ENCODE measurements around the gene BCAS3. TPM values are rescaled to one million over a fixed set of nuclear protein-coding genes. Genes with fewer than 3 reads are reported as not detected.
"Not testable (repeated sequence)": the region's sequence is repeated elsewhere in the genome, so short reads cannot be mapped to it uniquely, and the experiment has no call there.

Gene BCAS3
- polyA plus RNA-seq, 1 donor from 2014 or later = 23.2 TPM

DNA sequence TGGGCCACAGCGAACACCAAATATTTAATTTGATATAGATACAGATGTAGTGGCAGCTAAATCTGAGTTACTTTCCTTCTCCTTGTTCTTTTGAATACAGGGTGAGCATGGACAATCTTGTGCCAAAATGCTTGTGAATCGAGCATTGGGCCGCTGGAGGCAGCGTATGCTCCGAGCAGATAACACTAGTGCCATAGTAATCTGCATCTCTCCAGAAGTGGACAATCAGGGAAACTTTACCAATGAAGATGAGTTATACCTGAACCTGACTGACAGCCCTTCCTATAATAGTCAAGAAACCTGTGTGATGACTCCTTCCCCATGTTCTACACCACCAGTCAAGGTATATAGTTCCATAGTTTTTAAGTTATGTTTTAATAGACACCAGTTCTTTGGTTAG lies 21.2 kb upstream of the BCAS3 start:
- no peak overlapping the region for H3K4me3 Mint-ChIP-seq
- H3K9me3 Mint-ChIP-seq = no peaks in the 10 kb centered on the region
- H3K27ac Mint-ChIP-seq = no peak overlapping the region
- peaks cover 13 to 24% (median 21%) of the 10 kb centered on the region in 3 donors for H3K4me1 Mint-ChIP-seq
- H3K36me3 Mint-ChIP-seq = peaks cover 8% of the 10 kb centered on the region
- H3K27me3 Mint-ChIP-seq = no peaks in the 10 kb centered on the region

DNA sequence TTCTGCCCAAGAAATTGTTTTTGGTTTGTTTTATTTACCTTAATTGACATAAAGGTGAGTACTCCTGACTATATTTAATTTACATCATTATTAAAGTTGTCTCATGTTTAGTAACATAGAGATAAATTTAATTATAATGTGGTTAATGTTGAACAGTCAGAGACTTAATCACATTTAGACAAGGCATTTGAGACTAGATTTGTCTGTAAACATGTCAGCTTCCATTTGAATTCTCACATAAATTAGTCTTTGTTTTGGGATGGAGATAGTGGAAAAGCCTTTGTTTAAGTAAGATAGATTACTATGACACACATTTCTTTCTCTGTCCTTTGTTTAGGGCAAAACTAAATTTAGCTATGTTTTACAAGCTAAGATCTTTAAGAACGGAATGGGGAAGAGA lies 18.5 kb upstream of the BCAS3 start:
- Mint-ChIP-seq H3K4me1 (peaks cover 0 to 4% (median 0%) of the 10 kb centered on the region in 3 donors), H3K4me3 (no peak overlapping the region), H3K27me3 (no peaks in the 10 kb centered on the region), H3K9me3 (no peaks in the 10 kb centered on the region), H3K27ac (no peak overlapping the region), H3K36me3 (peaks cover 12% of the 10 kb centered on the region)

DNA sequence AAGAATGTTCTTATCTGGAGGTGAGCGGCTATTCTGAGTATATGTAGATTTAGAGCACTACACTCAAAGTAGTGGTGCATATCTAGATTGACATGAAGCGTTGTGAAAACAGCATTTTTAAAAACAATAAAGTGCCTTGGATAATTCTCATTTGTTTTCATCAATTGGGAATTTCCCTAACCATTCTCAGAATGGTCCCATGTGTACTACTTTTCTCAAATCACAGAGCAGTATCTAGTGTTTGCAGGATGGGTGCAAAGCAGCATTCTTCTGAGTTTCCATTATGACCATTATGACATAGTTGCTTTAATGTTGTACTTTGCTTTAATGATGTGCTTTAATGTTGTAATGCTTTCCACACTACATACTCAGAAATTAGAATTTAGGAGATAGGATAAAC lies 16.2 kb upstream of the BCAS3 start:
- Mint-ChIP-seq H3K36me3 (peaks cover 13% of the 10 kb centered on the region), H3K27me3 (no peaks in the 10 kb centered on the region), H3K4me3 (no peak overlapping the region), H3K9me3 (no peaks in the 10 kb centered on the region), H3K4me1 (peaks cover 0 to 3% (median 0%) of the 10 kb centered on the region in 3 donors), H3K27ac (no peak overlapping the region)

DNA sequence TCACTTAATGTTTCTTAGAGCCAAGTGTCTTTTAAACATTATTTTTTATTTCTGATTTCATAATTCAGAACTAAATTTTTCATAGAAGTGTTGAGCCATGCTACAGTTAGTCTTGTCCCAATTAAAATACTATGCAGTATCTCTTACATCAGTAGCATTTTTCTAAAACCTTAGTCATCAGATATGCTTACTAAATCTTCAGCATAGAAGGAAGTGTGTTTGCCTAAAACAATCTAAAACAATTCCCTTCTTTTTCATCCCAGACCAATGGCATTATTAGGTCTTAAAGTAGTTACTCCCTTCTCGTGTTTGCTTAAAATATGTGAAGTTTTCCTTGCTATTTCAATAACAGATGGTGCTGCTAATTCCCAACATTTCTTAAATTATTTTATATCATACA lies 13.6 kb upstream of the BCAS3 start:
- H3K9me3 Mint-ChIP-seq = no peaks in the 10 kb centered on the region
- H3K4me1 Mint-ChIP-seq = peaks cover 0 to 1% (median 0%) of the 10 kb centered on the region in 3 donors
- H3K36me3 Mint-ChIP-seq = peaks cover 13% of the 10 kb centered on the region
- H3K4me3 Mint-ChIP-seq = no peak overlapping the region
- H3K27me3 Mint-ChIP-seq = no peaks in the 10 kb centered on the region
- no peak overlapping the region for H3K27ac Mint-ChIP-seq

DNA sequence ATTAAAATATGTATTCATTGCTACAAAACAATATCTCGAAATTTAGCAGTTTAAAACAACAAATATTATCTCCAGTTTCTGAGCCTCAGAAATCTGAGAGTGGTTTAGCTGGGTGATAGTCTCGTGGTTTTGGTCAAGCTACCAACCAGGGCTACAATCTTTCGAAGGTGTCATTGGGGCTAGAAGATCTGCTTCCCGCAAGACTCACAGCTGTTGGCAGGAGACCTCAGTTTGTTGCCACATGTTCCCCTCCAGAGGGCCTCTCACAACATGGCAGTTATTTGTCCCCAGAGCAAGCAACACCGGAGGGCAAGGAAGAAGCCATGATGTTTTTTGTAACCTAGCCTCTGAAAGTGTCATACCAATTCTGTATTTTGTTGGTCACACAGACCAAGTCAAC lies 12.0 kb upstream of the BCAS3 start:
- Mint-ChIP-seq H3K27me3 (no peaks in the 10 kb centered on the region), H3K9me3 (no peaks in the 10 kb centered on the region), H3K4me3 (no peak overlapping the region), H3K27ac (no peak overlapping the region), H3K4me1 (peaks cover 0 to 1% (median 0%) of the 10 kb centered on the region in 3 donors), H3K36me3 (peaks cover 11% of the 10 kb centered on the region)

DNA sequence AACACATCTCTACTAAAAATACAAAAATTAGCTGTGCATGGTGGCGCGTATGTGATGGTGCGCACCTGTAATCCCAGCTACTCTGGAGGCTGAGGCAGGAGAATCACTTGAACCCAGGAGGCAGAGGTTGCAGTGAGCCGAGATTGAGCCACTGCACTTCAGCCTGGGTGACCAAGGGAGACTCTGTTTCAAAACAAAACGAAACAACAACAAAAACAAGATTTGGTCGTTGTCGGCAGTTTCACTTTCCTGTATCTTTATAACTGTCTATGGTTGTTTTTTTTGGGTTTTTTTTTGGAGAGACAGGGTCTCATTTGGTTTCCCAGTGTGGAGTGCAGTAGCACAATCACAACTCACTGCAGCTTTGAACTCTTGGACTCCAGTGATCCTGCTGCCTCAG lies 8.9 kb upstream of the BCAS3 start:
- H3K4me3 Mint-ChIP-seq, H3K36me3 Mint-ChIP-seq: not testable (repeated sequence)

DNA sequence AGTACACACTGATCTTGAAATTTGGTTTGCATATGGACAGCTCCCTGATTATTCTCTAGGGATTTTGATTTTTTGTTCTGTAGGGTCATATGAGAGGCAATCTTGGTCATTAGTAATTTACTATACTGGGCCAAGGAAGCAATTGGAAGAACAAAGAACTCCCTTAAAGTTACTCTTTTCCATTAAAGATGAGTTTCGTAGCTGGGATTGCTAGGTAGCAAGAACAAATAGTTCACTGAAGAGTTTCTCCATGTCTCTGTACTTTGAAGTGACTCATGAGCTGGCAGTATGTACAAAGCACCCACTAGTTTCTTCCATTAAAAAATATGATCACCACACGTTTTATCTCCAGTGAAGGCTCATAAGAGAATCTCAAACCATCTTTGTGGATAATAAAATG lies 6.2 kb upstream of the BCAS3 start:
- H3K4me1 Mint-ChIP-seq = peaks cover 0 to 1% (median 0%) of the 10 kb centered on the region in 3 donors
- no peak overlapping the region for H3K27ac Mint-ChIP-seq
- H3K4me3 Mint-ChIP-seq = peak overlapping the region in 1 of 4 donors; percentile 63
- H3K9me3 Mint-ChIP-seq = peaks cover 0 to 6% (median 0%) of the 10 kb centered on the region in 3 donors
- no peaks in the 10 kb centered on the region for H3K27me3 Mint-ChIP-seq
- peaks cover 5% of the 10 kb centered on the region for H3K36me3 Mint-ChIP-seq

More for the DNA sequence above, 8.9 kb upstream of the BCAS3 start:
- H3K27me3 Mint-ChIP-seq, H3K27ac Mint-ChIP-seq, H3K9me3 Mint-ChIP-seq, H3K4me1 Mint-ChIP-seq: not testable (repeated sequence)

DNA sequence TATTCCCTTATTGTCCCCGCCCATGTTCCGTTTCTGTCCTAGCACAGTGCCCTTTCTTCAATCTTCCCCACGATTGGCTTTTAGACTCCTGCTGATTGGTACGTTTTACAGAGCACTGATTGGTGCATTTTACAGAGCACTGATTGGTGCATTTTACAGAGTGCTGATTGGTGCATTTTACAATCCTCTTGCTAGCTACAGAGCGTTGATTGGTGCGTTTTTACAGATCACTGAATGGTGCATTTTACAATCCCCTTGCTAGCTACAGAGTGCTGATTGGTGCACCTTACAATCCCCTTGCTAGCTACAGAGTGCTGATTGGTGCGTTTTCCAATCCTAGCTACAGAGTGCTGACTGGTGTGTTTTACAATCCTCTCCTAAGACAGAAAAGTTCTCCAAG lies 3.0 kb upstream of the BCAS3 start:
- H3K27ac Mint-ChIP-seq = peak overlapping the region in 1 of 3 donors; percentile 35
- H3K4me1 Mint-ChIP-seq = peaks cover 13 to 17% (median 13%) of the 10 kb centered on the region in 3 donors
- H3K9me3 Mint-ChIP-seq, H3K36me3 Mint-ChIP-seq, H3K27me3 Mint-ChIP-seq: not testable (repeated sequence)
- H3K4me3 Mint-ChIP-seq = peak overlapping the region in 2 of 4 donors; percentile 49 to 52

DNA sequence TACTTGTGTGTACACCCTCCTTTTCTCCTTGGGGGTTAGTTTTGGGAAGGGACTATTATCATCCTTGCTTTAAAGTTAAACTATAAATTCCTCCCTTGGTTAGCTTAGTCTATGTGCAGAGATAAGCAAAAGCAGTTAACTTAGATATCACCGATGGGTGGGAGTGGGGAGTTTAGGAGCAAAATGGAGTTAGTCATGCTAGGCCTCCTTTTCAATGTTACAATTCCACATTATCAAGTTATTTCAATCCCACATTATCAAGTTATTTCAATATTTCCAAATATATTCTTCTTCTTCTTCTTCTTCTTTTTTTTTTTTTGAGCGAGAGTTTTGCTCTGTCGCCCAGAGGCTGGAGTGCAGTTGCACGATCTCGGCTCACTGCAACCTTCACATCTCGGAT lies 1.7 kb upstream of the BCAS3 start:
- Mint-ChIP-seq H3K9me3 (peaks cover 0 to 6% (median 0%) of the 10 kb centered on the region in 3 donors), H3K27me3 (no peaks in the 10 kb centered on the region), H3K27ac (no peak overlapping the region), H3K4me1 (peaks cover 13 to 19% (median 13%) of the 10 kb centered on the region in 3 donors), H3K36me3 (peaks cover 4% of the 10 kb centered on the region), H3K4me3 (peak overlapping the region in 2 of 4 donors; percentile 60 to 71)

DNA sequence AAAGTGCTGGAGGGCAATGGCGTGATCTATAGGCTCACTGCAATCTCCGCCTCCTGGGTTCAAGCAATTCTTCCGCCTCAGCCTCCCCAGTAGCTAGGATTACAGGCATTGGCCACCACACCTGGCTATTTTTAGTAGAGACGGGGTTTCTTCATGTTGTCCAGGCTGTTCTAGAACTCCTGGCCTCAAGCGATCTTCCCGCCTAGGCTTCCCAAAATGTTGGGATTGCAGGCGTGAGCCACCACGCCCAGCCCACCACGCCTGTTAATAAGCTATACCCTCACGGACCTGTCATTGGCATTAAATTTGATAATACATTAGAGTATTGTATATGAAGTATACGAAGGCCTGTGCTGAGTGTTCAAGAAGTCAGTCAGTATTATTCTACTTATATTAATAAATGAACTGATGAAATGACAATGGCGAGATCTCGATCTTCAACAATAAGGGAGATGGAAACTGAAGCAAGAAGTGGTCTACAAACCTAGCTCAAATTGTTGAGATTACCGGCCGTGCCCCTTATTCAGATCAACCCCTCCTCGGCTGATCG lies 818 bp upstream of the BCAS3 start:
- peak overlapping the region; percentile 91 to 99 (median 93) for H3K27ac Mint-ChIP-seq
- H3K36me3 Mint-ChIP-seq = peaks cover 4% of the 10 kb centered on the region
- no peaks in the 10 kb centered on the region for H3K27me3 Mint-ChIP-seq
- peaks cover 13 to 19% (median 13%) of the 10 kb centered on the region in 3 donors for H3K4me1 Mint-ChIP-seq
- H3K4me3 Mint-ChIP-seq = peak overlapping the region; percentile 94 to 97 (median 97)
- H3K9me3 Mint-ChIP-seq = peaks cover 0 to 6% (median 0%) of the 10 kb centered on the region in 3 donors

DNA sequence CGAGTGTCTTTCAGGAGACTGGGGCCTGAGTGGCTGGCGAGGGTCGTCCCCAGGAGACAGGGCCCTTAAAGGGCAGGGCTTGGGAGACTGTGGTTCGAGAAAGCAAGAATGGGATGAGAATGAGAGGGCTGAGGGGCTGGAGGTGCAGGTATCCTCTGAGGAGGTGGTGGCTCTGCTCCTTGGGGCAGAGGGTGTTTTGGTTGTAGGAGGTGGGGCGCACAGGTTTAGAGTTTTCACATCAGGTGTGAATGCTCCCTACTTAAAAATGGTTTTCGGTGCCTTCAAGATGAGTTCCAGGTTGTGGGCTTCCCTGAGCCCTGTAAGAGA lies 430 bp downstream of the BCAS3 start:
- Mint-ChIP-seq H3K27ac (peak overlapping the region; percentile 91 to 99 (median 93)), H3K27me3 (no peaks in the 10 kb centered on the region), H3K4me3 (peak overlapping the region; percentile 94 to 97 (median 97)), H3K9me3 (peaks cover 0 to 6% (median 0%) of the 10 kb centered on the region in 3 donors), H3K36me3 (peaks cover 6% of the 10 kb centered on the region), H3K4me1 (peaks cover 13 to 19% (median 14%) of the 10 kb centered on the region in 3 donors)

DNA sequence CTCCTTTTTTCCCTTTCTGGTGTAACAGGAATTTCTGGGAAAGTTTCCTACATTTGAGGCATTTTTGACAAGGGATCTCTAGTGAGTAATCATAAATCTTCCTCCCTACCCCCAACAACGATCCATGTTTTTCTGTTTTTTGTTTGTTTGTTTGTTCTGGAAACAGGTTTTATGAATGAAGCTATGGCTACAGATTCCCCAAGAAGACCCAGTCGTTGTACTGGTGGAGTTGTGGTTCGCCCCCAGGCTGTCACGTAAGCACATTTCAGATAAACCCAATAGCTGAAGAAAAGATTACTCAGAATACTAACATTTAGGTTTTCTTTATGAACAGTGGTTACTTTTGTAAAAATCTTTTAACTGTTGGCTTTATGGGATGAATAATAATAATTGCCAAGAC lies 1.6 kb downstream of the BCAS3 start:
- no peak overlapping the region for H3K27ac Mint-ChIP-seq
- peaks cover 6% of the 10 kb centered on the region for H3K36me3 Mint-ChIP-seq
- H3K4me3 Mint-ChIP-seq = peak overlapping the region in 3 of 4 donors; percentile 39 to 79 (median 73)
- H3K27me3 Mint-ChIP-seq = no peaks in the 10 kb centered on the region
- peaks cover 0 to 5% (median 0%) of the 10 kb centered on the region in 3 donors for H3K9me3 Mint-ChIP-seq
- H3K4me1 Mint-ChIP-seq = peaks cover 13 to 19% (median 14%) of the 10 kb centered on the region in 3 donors

DNA sequence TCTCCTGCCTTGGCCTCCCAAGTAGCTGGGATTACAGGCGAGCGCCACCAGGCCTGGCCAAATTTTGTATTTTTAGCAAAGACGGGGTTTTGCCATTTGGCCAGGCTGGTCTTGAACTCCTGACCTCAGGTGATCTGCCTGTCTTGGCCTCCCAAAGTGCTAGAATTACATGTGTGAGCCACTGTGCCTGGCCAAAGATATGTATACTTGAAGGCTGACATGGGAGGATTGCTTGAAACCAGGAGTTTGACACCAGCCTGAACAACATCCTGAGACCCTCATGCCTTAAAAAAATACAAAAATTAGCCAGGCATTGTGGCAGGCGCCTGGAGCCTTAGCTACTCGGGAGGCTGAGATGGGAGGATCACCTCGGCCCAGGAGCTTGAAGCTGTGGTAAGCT lies 3.1 kb downstream of the BCAS3 start:
- peaks cover 13 to 19% (median 14%) of the 10 kb centered on the region in 3 donors for H3K4me1 Mint-ChIP-seq
- H3K36me3 Mint-ChIP-seq = peaks cover 6% of the 10 kb centered on the region
- H3K4me3 Mint-ChIP-seq = peak overlapping the region in 1 of 4 donors; percentile 77
- H3K27me3 Mint-ChIP-seq = no peaks in the 10 kb centered on the region
- no peaks in the 10 kb centered on the region for H3K9me3 Mint-ChIP-seq
- peak overlapping the region in 1 of 3 donors; percentile 35 for H3K27ac Mint-ChIP-seq

DNA sequence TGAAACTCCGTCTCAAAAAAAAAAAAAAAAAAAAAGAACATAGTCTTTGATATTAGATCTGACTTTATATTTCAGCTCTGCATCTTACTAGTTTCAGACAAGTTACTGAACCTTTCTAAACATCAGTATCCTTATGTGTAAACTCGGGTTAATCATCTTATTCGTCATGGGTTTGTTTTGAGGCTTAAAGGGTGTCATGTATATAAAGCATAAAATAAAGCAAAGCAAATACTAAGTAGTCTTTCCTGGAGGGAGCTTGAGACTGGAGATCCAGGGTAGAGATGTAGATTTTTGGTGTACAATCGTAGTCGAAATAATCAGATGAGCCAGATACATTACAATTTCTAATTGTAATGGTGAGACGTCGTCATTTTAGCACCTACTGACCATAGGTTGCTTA lies 7.8 kb downstream of the BCAS3 start:
- Mint-ChIP-seq H3K9me3 (no peaks in the 10 kb centered on the region), H3K27ac (no peak overlapping the region), H3K27me3 (no peaks in the 10 kb centered on the region), H3K4me3 (no peak overlapping the region), H3K36me3 (peaks cover 13% of the 10 kb centered on the region), H3K4me1 (peaks cover 0 to 1% (median 0%) of the 10 kb centered on the region in 3 donors)

DNA sequence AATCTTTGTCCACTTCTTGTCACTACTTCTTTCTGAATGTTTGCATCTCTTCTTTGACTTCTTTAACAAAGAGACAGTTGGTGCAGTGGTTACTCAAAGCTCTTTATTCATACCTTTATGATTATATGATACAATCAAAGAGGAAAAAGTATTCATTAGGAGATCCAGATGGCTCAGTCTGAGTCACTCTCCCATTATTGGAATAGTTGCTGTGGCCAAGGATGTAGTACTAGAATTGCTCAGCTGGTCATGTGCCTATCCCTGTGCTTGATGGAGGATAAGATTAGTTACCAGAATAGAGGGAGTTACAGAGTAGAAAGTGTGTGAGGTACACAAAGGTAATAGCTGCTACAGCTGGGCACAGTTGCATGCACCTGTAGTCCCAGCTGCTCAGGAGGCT lies 18.3 kb downstream of the BCAS3 start:
- Mint-ChIP-seq H3K27ac (no peak overlapping the region), H3K4me3 (no peak overlapping the region), H3K4me1 (peaks cover 0 to 3% (median 0%) of the 10 kb centered on the region in 3 donors), H3K9me3 (peaks cover 0 to 2% (median 0%) of the 10 kb centered on the region in 3 donors), H3K27me3 (no peaks in the 10 kb centered on the region), H3K36me3 (peaks cover 3% of the 10 kb centered on the region)

DNA sequence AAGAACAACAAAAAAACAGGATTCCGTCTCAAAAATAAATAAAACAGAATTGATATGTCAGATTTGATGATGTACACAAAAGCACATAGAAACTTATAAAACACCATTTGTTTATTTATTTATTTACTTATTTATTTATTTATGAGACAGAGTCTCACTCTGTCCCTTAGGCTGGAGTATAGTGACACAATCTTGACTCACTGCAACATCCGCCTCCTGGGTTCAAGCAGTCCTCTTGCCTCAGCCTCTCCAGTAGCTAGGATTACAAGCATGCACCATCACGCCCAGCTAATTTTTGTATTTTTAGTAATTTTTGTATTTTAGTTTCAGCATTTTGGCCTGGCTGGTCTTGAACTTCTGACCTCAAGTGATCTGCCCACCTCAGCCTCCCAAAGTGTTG lies 21.4 kb downstream of the BCAS3 start:
- Mint-ChIP-seq H3K4me3 (no peak overlapping the region), H3K27ac (no peak overlapping the region), H3K27me3 (no peaks in the 10 kb centered on the region), H3K36me3 (peaks cover 5% of the 10 kb centered on the region), H3K9me3 (peaks cover 0 to 2% (median 0%) of the 10 kb centered on the region in 3 donors), H3K4me1 (peaks cover 0 to 3% (median 0%) of the 10 kb centered on the region in 3 donors)
